K562 (cell line): ENCODE data around the gene TUBA3C.

Experiments
- CHD4 ChIP-seq: fragments of 200-600 bp; sonication (generic); IDR thresholded peaks from 3 replicates; pipeline ENCODE4 v1.6.1; 2012; ENCODE audit warnings: low read depth, mild to moderate bottlenecking, mixed read lengths, low read length, inconsistent platforms; ENCODE audit not compliant: insufficient read depth, insufficient replicate concordance, poor library complexity, severe bottlenecking
- CREM ChIP-seq: IDR thresholded peaks from 2 replicates; pipeline ENCODE4 v1.6.1; 2014; ENCODE audit warnings: antibody characterized with exemption, low read depth
- CTCF ChIP-seq, 3 experiments: IDR thresholded peaks in 2 of 3; conservative IDR thresholded peaks in 1 of 3; 2 replicates each; pipeline ENCODE4 v1.5.1; 2011 to 2012; ENCODE audit warnings: low read length in 3 of 3, mild to moderate bottlenecking in 3 of 3, control low read depth in 2 of 3, improper control_type of control experiment in 1 of 3, inconsistent platforms in 1 of 3, low read depth in 1 of 3, mixed read lengths in 1 of 3, moderate library complexity in 1 of 3; ENCODE audit not compliant: insufficient read depth in 2 of 3
- NFIC ChIP-seq: fragments of 450-650 bp; IDR thresholded peaks from 2 replicates; pipeline ENCODE4 v1.6.1; 2017; ENCODE audit warnings: mild to moderate bottlenecking, inconsistent platforms
- PHTF2 ChIP-seq: fragments of 250-450 bp; sonication (Bioruptor Pico); IDR thresholded peaks from 2 replicates; pipeline ENCODE4 v1.5.0; 2021; ENCODE audit warnings: mild to moderate bottlenecking
- RBFOX2 ChIP-seq: fragments of 200-400 bp; formaldehyde crosslinking; IDR thresholded peaks from 2 replicates; pipeline ENCODE4 v1.6.1; 2017; ENCODE audit warnings: low read depth, mild to moderate bottlenecking, low read length, moderate library complexity
- SAFB2 ChIP-seq: fragments of 200-400 bp; formaldehyde crosslinking; IDR thresholded peaks from 2 replicates; pipeline ENCODE4 v1.6.1; 2018; ENCODE audit warnings: borderline replicate concordance, low read length, low read depth, moderate library complexity; ENCODE audit not compliant: severe bottlenecking
- TBL1XR1 ChIP-seq, 2 experiments: IDR thresholded peaks; 2 replicates each; pipeline ENCODE4 v1.6.1; 2012; ENCODE audit warnings: improper control_type of control experiment in 2 of 2, low read length in 2 of 2, mild to moderate bottlenecking in 1 of 2
- TFAP4 ChIP-seq: sonication (generic); formaldehyde crosslinking; IDR thresholded peaks from 2 replicates; pipeline ENCODE4 v1.8.0; 2022; ENCODE audit warnings: missing genetic modification reagents, mild to moderate bottlenecking, moderate library complexity, borderline replicate concordance
- USF1 ChIP-seq: sonication (generic); formaldehyde crosslinking; IDR thresholded peaks from 2 replicates; pipeline ENCODE4 v1.9.0; 2022; ENCODE audit warnings: mild to moderate bottlenecking, missing genetic modification reagents

- TF ChIP-seq RBFOX2 (no peak), TFAP4 (CRISPR knock-in tag) (no peak), PHTF2 (CRISPR knock-in tag) (no peak), TBL1XR1 (IDR thresholded peaks at IDR 0.05; ENCODE audit: low read length in 2 of 2) (no peak), SAFB2 (no peak), CHD4 (no peak), USF1 (CRISPR knock-in tag) (no peak), CTCF (IDR thresholded peaks at IDR 0.05 in 2 of 3, conservative IDR thresholded peaks at IDR 0.05 in 1 of 3; ENCODE audit: insufficient read depth in 2 of 3, low read depth in 1 of 3, low read length in 3 of 3) (no peak), NFIC (no peak), CREM (no peak)
Measured at GRCh38 chr13:19159181-19159580, 22.4 kb downstream of the TUBA3C start.
